ENCODE results near the gene CIRBP. TPM values are rescaled to one million over a fixed set of nuclear protein-coding genes. Genes with fewer than 3 reads are reported as not detected.

The CIRBP gene
- total and polyA plus RNA-seq, 2 of the 13 experiments (the other 11 are each of a cell fraction or from before 2014, with no cell fraction given): 133 to 140 TPM

GRCh38 chr19:1260749-1261537 is 8.2 kb upstream of the CIRBP start (continued):
- no peak for TF ChIP-seq ZNF597 (CRISPR knock-in tag; IDR thresholded peaks at IDR 0.05)
- TF ChIP-seq HINFP (CRISPR knock-in tag; IDR thresholded peaks at IDR 0.05; ENCODE audit: low read depth): no peak
- TF ChIP-seq ZNF556 (CRISPR knock-in tag; IDR thresholded peaks at IDR 0.05; ENCODE audit: borderline replicate concordance): no peak
- no peak for TF ChIP-seq IRF9 (CRISPR knock-in tag; IDR thresholded peaks at IDR 0.05; ENCODE audit: borderline replicate concordance)
- no peak for TF ChIP-seq REPIN1 (CRISPR knock-in tag; IDR thresholded peaks at IDR 0.05; ENCODE audit: borderline replicate concordance, low read depth)
- TF ChIP-seq HIVEP1 (CRISPR knock-in tag; IDR thresholded peaks at IDR 0.05): no peak
- TF ChIP-seq XRCC5 (optimal IDR thresholded peaks at IDR 0.05; ENCODE audit: low read length): no peak
- TF ChIP-seq ZNF326 (CRISPR knock-in tag; IDR thresholded peaks at IDR 0.05; ENCODE audit: borderline replicate concordance): no peak
- no peak for TF ChIP-seq HMGXB3 (CRISPR knock-in tag; IDR thresholded peaks at IDR 0.05; ENCODE audit: borderline replicate concordance)
- 0 out of 2 replicates have a peak, but pooled peaks have one; percentile 55 for TF ChIP-seq BORCS8-MEF2B (CRISPR knock-in tag; IDR thresholded peaks at IDR 0.05)
- TF ChIP-seq JUNB (CRISPR knock-in tag; IDR thresholded peaks at IDR 0.05; ENCODE audit: borderline replicate concordance): no peak
- 0 out of 2 replicates have a peak, but pooled peaks have one; percentile 59 for TF ChIP-seq MED13 (CRISPR knock-in tag; IDR thresholded peaks at IDR 0.05)
- TF ChIP-seq MAX (IDR thresholded peaks at IDR 0.05): peak; percentile 35; the same call in 1 of the 2 replicates
- TF ChIP-seq ZXDC (CRISPR knock-in tag; IDR thresholded peaks at IDR 0.05): no peak
- TF ChIP-seq MXD1 (CRISPR knock-in tag; IDR thresholded peaks at IDR 0.05): no peak; the same call in 1 of the 2 replicates
- no peak for TF ChIP-seq NPAS2 (CRISPR knock-in tag; IDR thresholded peaks at IDR 0.05; ENCODE audit: borderline replicate concordance)

Measured in HepG2 (cell line).